Right cardiac atrium (tissue), 5 donors: ENCODE measurements around the gene TMEM260. TPM values are rescaled to one million over a fixed set of nuclear protein-coding genes. Genes with fewer than 3 reads are reported as not detected.

Source experiments
- ATAC-seq, 2 donors: fragments of 200-7000 bp; cut with Tn5 transposase; one replicate each; pipeline versions ENCODE4 v1.8.0 to v1.9.1; 2020; ENCODE audit warnings: moderate library complexity in 2 of 2, mild to moderate bottlenecking in 1 of 2
- DNase-seq, 3 donors: peaks; one replicate each; pipeline ENCODE4 v3.0.0-alpha.2; 2020
- H3K27ac ChIP-seq: one replicate; pipeline ENCODE4 v1.5.1; 2013; ENCODE audit warnings: mild to moderate bottlenecking, low read length, control low read depth, moderate library complexity
- H3K27me3 ChIP-seq: one replicate; pipeline ENCODE4 v1.6.1; 2013; ENCODE audit not compliant: control insufficient read depth, insufficient read depth
- H3K4me1 ChIP-seq: one replicate; pipeline ENCODE4 v1.6.1; 2013; ENCODE audit warnings: low read length; ENCODE audit not compliant: control insufficient read depth, insufficient read depth
- H3K4me3 ChIP-seq: one replicate; pipeline ENCODE4 v1.5.1; 2013; ENCODE audit warnings: low read length, control low read depth
- H3K9me3 ChIP-seq: one replicate; pipeline ENCODE4 v1.6.1; 2013; ENCODE audit warnings: low read length; ENCODE audit not compliant: control insufficient read depth
- WGBS: extraction: QIAGEN DNeasy Blood & Tissue Kit; methylation state at CpG from one replicate; pipeline ENCODE4 v1.1.7; 2013; 5-methylcytosine and 5-hydroxymethylcytosine counted together
- intact Hi-C, 4 donors: fragments of 100-400 bp; cut with DNase I; formaldehyde crosslinking; loops; one replicate each; pipeline versions ENCODE4 v1.11.0 to v1.14.0; 2022 to 2023
- polyA plus RNA-seq: library from polyadenylated mRNA; stranded (reverse); fragments of 200-250 nt; gene quantifications from one replicate; pipeline ENCODE4 v1.2.3, GENCODE V29; 2013
- total RNA-seq, 4 donors: library from RNA; stranded (reverse); fragmentation: NEBNext Ultra II Directional; extraction: Animal tissue kit (Norgen Biotek cat#: 25700); gene quantifications; one replicate each; pipeline ENCODE4 v1.2.1, GENCODE V29; 2021
- donor health status: healthy with polysubstance abuse.
- donor health status: DM: no; HTN: yes; CAD: no.
- donor health status: DM: no; HTN: no; CAD: no.
- donor health status: DM: no; HTN: yes; CAD: no; lungs with severe emphysema.
- donor health status: DM: yes; HTN: yes; CAD: no.

TMEM260 gene
- total and polyA plus RNA-seq, 5 donors: 3.5 to 8.9 (median 7.8) TPM

DNA sequence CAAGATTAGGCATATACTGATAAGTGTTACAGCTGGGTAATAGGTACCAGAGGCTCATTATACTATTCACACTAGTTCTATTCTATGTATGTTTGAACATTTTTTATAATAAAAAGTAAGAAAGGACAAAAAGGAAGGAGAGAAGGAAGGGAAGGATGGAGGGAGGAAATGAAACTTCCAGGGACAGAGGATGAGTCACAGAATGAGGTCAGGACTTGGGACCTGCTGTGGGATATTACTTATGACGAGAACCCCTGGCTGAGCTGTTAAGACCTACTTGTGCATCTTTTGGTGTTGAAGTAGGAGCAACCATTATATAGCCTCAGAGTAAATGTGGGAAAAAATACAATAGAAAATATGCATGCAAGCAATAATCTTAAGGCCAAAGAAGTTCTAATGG lies 16.7 kb upstream of the TMEM260 start:
- H3K27ac ChIP-seq: no peak overlapping the region
- no peak for DNase-seq
- no peaks in the 10 kb centered on the region for H3K9me3 ChIP-seq
- no peaks in the 10 kb centered on the region for H3K27me3 ChIP-seq
- no peak for ATAC-seq
- H3K4me1 ChIP-seq: no peaks in the 10 kb centered on the region
- 59% methylated on average over 1 of the region's 1 CpG for WGBS
- intact Hi-C loops: no loop called here
- no peak overlapping the region for H3K4me3 ChIP-seq

DNA sequence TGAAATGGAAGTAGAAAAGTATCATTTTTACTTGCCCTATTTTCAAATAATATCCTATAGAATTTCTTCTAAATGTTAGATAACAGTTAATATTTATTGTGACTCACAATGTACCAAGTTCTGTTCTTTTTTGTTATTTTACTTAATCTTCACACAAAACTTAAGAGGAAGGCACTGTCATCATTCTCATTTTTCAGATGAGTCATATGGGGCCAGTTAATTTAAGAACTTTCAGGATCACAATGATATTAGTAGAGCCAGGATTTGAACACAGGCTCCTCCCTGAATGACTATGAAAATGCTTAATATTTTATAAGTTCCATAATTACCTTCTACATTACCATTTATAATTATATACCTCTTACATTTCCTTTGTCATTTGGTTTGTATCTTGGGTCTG lies 10.4 kb upstream of the TMEM260 start:
- intact Hi-C loops: no loop called here
- no peak for ATAC-seq
- Histone ChIP-seq H3K27me3 (no peaks in the 10 kb centered on the region), H3K9me3 (no peaks in the 10 kb centered on the region), H3K4me1 (no peaks in the 10 kb centered on the region), H3K4me3 (no peak overlapping the region), H3K27ac (no peak overlapping the region)
- DNase-seq: no peak

DNA sequence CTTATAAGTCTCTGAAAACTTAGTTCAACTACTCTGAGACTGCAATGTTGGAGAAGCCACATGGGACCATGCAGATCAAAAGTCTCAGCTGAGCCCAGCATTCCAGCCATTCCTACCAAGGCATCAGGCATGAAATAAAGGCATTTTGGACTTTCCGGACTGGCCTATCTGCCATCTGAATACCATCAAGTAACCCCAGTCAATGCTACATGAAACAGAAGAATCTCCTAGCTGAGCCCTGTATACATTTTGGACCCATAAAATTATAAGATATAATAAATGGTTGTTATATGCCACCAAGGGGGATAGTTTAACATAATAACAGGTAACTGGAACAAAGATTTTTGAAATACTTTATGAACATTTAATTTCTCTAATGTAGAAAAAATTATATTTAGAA lies 9.3 kb upstream of the TMEM260 start:
- Histone ChIP-seq H3K4me1 (no peaks in the 10 kb centered on the region), H3K4me3 (no peak overlapping the region), H3K27me3 (no peaks in the 10 kb centered on the region), H3K27ac (no peak overlapping the region), H3K9me3 (no peaks in the 10 kb centered on the region)
- ATAC-seq: no peak
- no peak for DNase-seq
- intact Hi-C loops: no loop called here
- 88% methylated on average over 1 of the region's 1 CpG for WGBS

DNA sequence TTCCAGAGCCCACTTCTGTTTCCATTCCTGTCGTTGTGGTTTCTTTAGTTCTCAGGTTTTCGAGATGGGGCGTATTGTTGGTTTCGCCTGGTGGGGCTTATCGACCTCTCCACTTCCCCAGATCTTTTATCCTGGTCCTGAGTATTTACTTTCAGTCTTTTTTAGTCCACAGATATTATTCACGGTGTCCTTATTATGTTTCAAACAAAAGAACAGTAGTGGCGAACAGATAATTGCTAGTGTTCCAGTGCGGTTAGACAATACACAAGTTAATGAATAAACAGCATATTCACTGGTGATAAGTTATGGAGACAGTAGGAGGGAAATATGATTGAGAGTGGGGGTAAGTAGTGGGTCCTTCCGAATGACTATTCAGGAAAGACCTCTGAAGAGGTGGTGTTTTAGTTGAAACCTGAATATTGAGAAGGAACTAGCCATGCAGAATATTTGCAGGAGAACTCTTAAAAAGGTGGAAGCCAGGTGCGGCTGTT lies 668 bp downstream of the TMEM260 start:
- Histone ChIP-seq H3K27ac (no peak overlapping the region), H3K27me3 (no peaks in the 10 kb centered on the region), H3K4me3 (peak overlapping the region; percentile 94), H3K4me1 (peaks cover 2% of the 10 kb centered on the region), H3K9me3 (no peaks in the 10 kb centered on the region)
- DNase-seq: no peak
- ATAC-seq: no peak
- WGBS: 6% methylated on average over 10 of the region's 10 CpGs
- intact Hi-C loops: no loop called here

DNA sequence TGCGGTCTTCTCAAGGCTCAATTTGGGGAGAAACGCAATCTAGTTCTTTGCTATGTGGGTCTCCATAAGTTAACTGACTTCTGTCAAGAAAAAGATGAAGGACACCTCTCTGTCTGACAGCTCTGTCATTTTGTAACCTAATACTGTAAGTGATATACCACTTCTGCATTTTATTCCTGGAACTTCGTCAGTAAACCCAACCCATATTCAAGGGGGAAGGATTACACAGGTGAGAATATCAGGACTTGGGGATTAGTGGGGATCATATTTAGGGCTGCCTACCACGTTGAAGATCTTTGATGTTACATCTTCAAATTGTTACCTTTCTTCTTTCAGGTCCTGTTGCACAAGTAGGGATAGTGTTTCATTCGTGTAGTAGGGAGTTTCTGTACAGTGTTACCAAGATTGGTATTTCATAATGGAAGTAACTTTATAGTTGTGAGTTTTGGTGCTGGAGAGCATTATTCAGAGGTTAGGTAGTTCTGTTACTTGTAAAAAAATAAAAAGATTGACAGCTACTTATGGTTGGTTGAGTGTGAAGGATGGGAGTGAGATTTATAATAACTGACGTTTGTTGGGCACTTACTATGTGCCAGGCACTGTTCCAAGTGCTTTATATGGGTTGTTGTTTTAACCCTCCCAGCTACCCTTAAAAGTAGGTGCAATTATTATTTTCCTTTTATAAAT lies 1.6 kb downstream of the TMEM260 start:
- ATAC-seq (no peak), DNase-seq (no peak)
- Histone ChIP-seq H3K4me3 (peak overlapping the region; percentile 94), H3K27me3 (no peaks in the 10 kb centered on the region), H3K27ac (no peak overlapping the region), H3K4me1 (peaks cover 2% of the 10 kb centered on the region), H3K9me3 (no peaks in the 10 kb centered on the region)
- intact Hi-C loops: no loop called here
- WGBS: 60% methylated on average over 6 of the region's 6 CpGs

DNA sequence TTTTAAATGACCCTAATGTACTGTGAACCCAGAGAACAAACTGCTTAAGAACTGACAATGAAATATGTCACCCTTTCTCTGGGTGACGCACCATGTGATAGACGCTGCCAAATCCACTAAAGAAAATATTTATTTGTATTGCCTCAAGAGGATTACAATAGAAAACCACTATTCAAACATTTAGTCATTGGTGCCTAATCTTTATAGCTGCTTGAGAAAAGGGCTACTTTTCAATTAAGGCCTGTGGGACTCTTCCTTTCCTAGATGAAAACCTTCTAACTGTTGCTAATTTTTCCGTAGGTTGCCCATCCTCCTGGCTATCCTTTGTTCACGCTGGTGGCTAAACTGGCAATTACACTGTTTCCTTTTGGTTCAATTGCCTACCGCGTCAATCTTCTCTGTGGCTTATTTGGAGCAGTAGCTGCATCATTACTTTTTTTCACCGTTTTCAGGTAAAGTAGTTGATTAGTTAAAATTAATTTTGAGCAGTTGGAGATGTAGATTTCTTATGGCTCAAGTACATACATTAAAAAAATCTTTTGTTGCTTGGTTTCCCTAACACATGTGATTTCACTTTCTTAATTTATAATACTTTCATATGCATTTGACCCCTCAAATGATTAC lies 6.0 kb downstream of the TMEM260 start:
- Histone ChIP-seq H3K27me3 (no peaks in the 10 kb centered on the region), H3K27ac (no peak overlapping the region), H3K4me1 (peaks cover 2% of the 10 kb centered on the region), H3K4me3 (no peak overlapping the region), H3K9me3 (no peaks in the 10 kb centered on the region)
- intact Hi-C loops: no loop called here
- DNase-seq: no peak
- ATAC-seq: no peak
- WGBS: 83% methylated on average over 7 of the region's 7 CpGs

DNA sequence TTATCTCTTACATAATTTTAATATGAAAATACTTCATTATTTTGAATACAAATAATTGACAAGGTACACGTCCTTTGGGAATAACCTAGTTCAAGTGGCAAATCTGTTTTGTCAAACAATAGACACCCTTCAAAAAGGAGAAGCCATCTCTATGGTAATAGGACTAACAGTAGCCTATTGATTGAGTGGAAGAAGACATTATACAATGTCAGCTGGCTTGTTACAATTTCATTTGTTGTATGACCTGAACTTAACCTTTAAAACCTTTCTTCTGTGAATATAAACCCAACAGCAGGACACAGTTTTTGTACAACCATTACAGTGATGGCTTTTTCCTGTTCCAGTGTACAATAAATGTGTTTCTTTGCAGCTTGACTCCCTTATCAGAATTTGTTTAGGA lies 8.1 kb downstream of the TMEM260 start:
- Histone ChIP-seq H3K4me1 (no peaks in the 10 kb centered on the region), H3K27ac (no peak overlapping the region), H3K27me3 (no peaks in the 10 kb centered on the region), H3K4me3 (no peak overlapping the region), H3K9me3 (no peaks in the 10 kb centered on the region)
- WGBS: 91% methylated on average over 1 of the region's 1 CpG
- no peak for ATAC-seq
- no peak for DNase-seq
- intact Hi-C loops: no loop called here

DNA sequence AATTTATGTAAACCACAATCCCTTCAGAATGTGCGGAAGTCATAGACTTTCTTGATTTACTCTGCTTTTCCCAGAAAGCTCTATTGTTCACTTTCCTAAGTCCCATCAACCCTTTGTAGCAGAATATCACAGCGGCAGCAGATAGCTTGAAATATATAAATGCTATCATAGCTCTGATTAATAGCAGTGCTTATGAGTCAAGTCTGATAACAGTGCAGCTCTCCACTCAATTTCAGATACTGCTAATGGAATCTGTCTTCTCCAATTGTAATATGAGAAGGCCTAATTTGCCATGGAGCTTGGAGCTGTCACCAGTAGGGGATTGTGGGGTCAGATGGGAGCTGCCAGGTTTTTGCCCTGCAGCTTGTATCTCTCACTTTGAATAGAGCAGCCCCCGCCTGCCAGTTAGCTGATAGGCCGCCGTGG lies 10.9 kb downstream of the TMEM260 start:
- H3K4me3 ChIP-seq: no peak overlapping the region
- intact Hi-C loops: no loop called here
- ATAC-seq (peak; percentile 78 to 85), DNase-seq (peak in 2 of 3 donors; percentile 47 to 48)
- 56% methylated on average over 5 of the region's 5 CpGs for WGBS
- no peak overlapping the region for H3K27ac ChIP-seq
- H3K4me1 ChIP-seq: no peaks in the 10 kb centered on the region
- H3K9me3 ChIP-seq: no peaks in the 10 kb centered on the region
- no peaks in the 10 kb centered on the region for H3K27me3 ChIP-seq

DNA sequence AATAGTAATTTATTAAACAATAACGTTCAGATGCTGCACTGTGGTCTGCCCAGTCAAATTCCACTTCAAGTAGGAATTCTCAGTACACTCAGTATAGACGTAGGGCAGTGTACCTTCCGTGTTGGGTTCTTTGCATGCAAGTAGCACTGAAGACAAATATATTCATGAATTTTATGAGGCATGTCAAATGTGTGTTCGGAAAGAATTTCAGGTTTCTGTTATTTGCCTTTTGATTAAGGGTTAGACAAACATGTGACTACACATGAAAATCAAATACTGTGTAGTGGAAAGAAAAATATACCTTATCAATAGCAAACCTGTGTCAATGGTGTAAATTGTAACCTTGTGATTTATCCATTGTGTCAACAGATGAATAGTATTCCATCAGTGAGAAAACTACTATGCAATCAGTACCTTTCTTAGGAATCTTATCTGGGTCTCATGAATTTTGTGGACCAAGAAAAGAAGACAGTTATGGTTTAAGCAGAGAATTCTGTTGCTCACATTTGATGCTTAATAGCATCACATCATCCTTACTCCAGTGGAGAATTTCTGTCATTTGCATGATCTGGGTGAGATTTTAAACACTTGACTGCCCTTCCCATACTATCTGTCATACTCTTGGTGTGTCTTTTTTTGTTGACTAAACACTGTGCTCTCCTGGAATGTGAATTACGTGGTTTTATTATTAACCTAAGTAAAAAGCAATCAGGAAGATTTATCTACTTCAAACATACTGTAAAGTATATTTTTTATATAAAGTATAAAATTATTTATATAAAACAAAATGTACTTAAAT lies 13.3 kb downstream of the TMEM260 start:
- no peaks in the 10 kb centered on the region for H3K9me3 ChIP-seq
- no peak for DNase-seq
- H3K27ac ChIP-seq: no peak overlapping the region
- H3K4me3 ChIP-seq: no peak overlapping the region
- WGBS: 84% methylated on average over 5 of the region's 5 CpGs
- intact Hi-C loops: no loop called here
- no peaks in the 10 kb centered on the region for H3K4me1 ChIP-seq
- H3K27me3 ChIP-seq: no peaks in the 10 kb centered on the region
- ATAC-seq: no peak

DNA sequence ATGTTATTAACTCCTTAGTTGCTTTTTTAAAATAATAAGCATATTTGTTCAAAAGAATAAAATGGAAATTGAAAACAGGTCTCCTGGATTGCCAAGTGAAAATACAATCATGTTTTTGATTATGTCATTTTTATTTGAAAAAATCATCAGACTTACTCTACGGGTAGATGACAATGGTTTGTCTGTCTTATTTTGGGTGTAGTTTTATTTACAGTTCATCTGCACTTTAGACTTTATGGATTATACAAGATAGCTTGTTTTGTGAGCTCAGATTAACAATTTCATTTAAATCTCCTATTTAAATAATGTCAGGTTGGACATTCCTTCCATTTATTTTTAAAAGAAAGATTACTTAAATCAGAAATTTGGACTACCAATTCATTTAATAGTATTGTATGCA lies 14.8 kb downstream of the TMEM260 start:
- no peak for DNase-seq
- Histone ChIP-seq H3K4me3 (no peak overlapping the region), H3K4me1 (no peaks in the 10 kb centered on the region), H3K27me3 (no peaks in the 10 kb centered on the region), H3K9me3 (no peaks in the 10 kb centered on the region), H3K27ac (no peak overlapping the region)
- intact Hi-C loops: no loop called here
- 81% methylated on average over 1 of the region's 1 CpG for WGBS
- ATAC-seq: no peak

DNA sequence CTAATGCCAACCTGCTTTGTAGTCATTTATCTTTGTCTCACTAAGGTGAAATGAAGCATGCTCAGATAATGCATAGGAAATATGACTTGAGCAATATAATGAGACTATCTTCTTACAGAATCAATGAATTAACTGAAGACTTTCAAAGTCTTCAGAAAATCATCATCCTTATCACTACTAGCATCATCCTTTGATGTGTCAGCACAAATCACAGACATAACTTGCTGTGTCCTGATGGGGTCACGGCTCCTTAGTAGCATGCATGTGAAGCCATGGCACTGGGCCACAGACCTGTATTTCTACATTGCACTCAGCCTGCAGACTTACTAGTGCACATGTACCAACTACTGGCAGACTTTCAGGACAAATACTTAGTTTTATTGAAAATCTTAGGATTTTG lies 18.9 kb downstream of the TMEM260 start:
- intact Hi-C loops: no loop called here
- no peak for ATAC-seq
- 98% methylated on average over 1 of the region's 1 CpG for WGBS

More for the DNA sequence above, 18.9 kb downstream of the TMEM260 start:
- no peak overlapping the region for H3K4me3 ChIP-seq
- no peaks in the 10 kb centered on the region for H3K4me1 ChIP-seq
- no peak overlapping the region for H3K27ac ChIP-seq
- H3K9me3 ChIP-seq: no peaks in the 10 kb centered on the region
- no peaks in the 10 kb centered on the region for H3K27me3 ChIP-seq
- DNase-seq: no peak
